Right lung (tissue), 5 donors: ENCODE results near the gene PEA15. TPM values are rescaled to one million over a fixed set of nuclear protein-coding genes. Genes with fewer than 3 reads are reported as not detected.
A peak's percentile ranks its signal among the peaks of the same experiment; 100 is the strongest.

ENCODE experiments used
- DNase-seq, 2 donors: peaks; one replicate each; pipeline ENCODE4 v3.0.0-alpha.2; 2013
- polyA plus RNA-seq, 5 donors: library from polyadenylated mRNA; unstranded; fragments of 120-200 nt; gene quantifications; one replicate each; pipeline versions ENCODE4 v1.2.1 to v1.2.3, GENCODE V29; 2013; ENCODE audit warnings: inconsistent platforms in 1 of 5, low replicate concordance in 1 of 5; ENCODE audit not compliant: insufficient read length in 5 of 5, insufficient read depth in 1 of 5

Gene PEA15
- polyA plus RNA-seq, 5 donors, result 137 to 160 (median 145) TPM

GRCh38 chr1:160236806-160237205 lies 31.6 kb downstream of the PEA15 start:
- no peak for DNase-seq

GRCh38 chr1:160237558-160237957 lies 32.4 kb downstream of the PEA15 start:
- DNase-seq, result no peak

- no peak for DNase-seq
Measured at GRCh38 chr1:160238408-160238807, 33.2 kb downstream of the PEA15 start.

DNA sequence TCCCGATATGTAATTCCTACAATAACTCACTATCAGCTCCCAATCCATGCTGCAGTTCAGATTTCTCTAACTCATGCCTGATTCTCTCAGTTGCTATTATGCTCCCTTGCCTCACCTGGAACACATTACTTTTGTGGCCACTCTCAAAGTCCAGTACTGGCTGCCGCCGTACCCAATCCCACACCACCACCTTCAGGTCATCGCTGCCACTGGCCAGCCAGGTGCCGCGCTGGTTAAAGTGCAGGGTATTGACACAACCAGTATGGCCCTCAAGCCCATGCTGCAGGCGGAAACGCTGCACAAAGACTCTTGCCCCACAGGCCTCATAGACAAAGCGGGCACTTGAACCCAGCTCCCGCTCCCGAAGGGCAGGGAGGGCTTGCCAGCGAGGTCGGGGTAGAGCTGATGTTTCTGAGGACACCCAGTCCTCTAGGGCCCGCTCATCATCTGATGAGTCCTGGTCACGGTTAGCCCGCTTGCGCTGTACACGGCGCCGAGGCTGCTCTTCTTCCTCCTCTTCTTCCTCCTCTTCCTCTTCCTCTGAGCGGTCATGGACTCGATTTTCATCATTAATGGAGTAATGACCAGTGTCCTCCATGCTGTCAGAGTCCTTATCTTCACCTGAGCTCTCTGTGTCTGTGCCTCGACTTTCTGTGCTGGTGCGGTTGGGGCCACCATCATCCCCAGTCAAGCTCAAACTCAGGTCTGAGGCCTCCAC lies 34.6 kb downstream of the PEA15 start:
- no peak for DNase-seq

DNA sequence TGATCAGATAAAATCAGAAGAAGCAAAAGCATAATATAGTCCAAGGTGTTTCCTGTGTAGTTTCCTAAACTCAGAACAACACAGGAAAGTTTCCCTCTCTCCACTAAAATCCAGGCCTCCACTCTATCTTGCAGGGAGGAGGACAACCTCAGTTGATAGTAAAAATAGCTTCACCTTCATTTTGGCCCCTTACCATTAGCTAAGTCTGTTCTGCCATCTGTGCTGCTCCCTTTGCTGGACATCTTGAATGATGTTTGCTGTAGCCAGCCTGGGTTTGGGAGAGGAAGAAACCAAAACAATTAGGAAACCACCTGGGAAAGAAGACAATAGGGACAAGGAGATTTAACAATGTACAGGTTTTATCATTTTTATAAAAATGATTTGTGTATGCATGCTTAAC lies 38.6 kb downstream of the PEA15 start:
- DNase-seq, result no peak

DNA sequence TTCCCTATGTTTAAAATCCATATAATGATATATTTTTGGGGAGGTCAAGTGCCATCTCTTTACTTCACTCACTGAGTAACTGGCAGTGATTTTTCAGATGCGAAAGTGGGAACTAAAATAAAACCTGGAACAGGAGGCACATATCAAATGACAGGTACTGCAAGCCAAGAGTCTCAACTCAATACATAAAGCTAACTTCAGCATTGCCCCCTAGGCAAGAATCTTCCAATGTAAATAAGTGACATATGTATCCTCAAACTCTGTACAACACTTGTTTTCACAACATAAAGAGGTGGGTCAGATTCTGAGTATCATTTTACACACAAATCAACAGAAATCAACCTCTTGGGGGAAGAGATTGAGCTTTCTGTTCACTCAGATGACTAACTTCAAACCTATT lies 39.0 kb downstream of the PEA15 start:
- DNase-seq, result no peak

- no peak for DNase-seq
Measured at GRCh38 chr1:160245434-160245833, 40.2 kb downstream of the PEA15 start.

- no peak for DNase-seq
Measured at GRCh38 chr1:160247053-160247452, 41.9 kb downstream of the PEA15 start.

DNA sequence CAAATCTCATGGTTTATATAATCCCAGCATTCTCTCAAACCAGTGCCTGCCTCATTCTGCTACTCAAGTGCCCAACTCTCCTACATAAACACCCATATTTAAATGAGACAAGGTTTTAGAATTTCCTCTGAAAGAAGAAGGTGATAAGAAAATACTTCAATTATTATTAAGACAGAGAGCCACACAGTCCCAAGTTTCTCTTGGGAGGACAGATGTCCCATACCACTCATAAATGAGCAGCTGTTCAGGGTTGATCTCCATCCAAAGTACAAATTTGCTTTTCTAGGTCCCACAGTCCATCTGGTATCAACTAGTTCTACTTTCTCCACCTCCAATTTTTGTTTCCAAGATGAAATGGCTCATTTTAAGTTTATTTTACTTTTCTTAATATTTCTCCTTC lies 45.8 kb downstream of the PEA15 start:
- no peak for DNase-seq

- DNase-seq, result peak; percentile 56 to 70
Measured at GRCh38 chr1:160251687-160252526, 46.7 kb downstream of the PEA15 start.

- peak in 1 of 2 donors; percentile 4 for DNase-seq
Measured at GRCh38 chr1:160255781-160256300, 50.7 kb downstream of the PEA15 start.

GRCh38 chr1:160256396-160257046 lies 51.3 kb downstream of the PEA15 start:
- peak in 1 of 2 donors; percentile 24 for DNase-seq

DNA sequence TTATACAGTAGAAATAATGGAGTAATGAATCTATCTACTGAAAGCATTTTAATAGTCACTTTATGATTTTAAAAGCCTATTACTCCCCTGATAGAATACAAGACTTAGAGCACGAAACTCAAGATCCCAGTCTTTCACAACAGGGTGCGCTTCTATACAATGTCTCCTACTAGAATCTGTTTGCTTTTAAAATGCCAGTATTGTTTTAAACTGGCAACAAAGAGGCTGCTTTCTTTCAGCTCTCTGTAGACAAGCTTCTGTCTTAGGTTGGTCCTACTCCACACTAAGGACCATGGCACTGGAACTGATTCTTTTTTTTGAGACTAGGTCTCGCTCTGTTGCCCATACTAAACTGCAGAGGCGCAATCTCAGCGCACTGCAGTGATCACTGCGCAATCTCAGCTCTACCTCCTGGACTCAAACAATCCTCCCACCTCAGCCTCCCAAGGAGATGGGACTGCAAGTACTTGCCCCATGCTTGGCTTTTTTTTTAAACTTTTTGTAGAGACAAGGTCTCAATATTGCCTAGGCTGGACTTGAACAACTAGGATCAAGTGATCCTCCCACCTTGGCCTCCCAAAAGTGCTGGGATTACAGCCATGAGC lies 52.3 kb downstream of the PEA15 start:
- DNase-seq, result no peak

- DNase-seq, result no peak
Measured at GRCh38 chr1:160258177-160258798, 53.1 kb downstream of the PEA15 start.

- DNase-seq, result no peak
Measured at GRCh38 chr1:160260406-160261382, 55.5 kb downstream of the PEA15 start.

DNA sequence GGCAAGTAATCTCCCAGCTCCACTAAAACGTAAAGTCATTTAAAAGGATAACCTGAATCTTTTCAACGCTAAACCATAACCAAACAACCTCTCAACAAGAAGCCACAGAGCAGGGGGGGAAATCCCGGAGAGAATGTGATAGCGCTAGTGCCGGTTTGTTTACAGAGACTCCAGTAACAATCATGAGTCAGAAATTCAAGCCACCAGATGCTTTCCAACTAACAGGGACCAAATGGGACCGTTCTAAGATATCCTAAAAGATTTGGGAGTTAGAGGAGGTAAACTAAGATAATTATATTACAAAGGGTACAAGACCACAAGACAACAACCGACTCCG lies 56.3 kb downstream of the PEA15 start:
- DNase-seq, result peak in 1 of 2 donors; percentile 56

DNA sequence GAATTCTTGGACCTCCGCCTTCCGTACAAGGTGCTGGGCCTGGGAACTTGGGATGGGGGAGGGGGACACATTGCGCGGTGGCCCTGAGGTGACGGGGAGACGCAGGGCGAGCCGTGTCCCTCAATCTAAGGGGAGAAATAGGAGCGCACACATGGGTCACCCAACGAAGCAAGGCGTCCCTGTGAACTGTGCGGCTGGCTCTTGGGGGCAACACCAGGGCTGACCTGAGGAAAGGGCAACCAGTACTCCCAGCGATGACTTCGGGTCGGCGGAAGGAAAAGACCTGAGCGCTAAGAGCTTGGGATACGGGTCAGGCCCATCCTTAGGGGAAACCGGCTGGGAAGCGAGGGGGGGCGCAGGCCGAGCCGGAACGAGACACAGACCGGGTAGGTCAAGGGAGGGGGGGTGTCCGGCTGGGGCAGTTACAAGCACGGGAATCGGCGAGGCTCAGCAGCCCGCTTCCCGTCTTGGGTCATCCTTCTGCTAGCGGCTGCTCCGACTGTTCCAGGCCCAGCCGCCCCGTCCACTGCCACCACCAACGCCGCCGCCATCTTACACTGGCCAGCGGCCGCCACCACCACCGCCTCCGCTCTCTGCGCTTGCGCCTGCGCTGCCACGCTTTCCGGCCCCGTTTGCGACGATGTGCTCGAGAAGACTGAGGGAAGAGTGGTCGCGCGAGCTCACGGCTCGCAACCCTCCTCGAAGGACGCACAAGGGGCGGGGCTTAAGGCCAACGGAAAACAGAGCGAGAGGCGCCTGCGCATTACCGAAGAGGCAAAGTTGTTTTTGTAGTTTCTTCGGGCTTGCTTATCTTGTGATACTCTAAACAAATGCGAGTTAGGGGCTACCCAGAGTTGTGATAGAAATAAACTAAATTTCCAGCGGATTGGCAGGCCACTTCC lies 57.0 kb downstream of the PEA15 start, which contains the start of gene DCAF8:
DCAF8 (minus strand) TSS at position 657 of the 902 bp plus-strand sequence. CDS start 18,541 bp downstream, outside the sequence.
- peak; percentile 97 to 98 for DNase-seq

- DNase-seq, result no peak
Measured at GRCh38 chr1:160264795-160265307, 59.7 kb downstream of the PEA15 start.
